ENCODE data around the gene ZFP3. TPM values are rescaled to one million over a fixed set of nuclear protein-coding genes. Genes with fewer than 3 reads are reported as not detected.
A peak's percentile ranks its signal among the peaks of the same experiment; 100 is the strongest.
"Not testable (repeated sequence)": the region's sequence is repeated elsewhere in the genome, so short reads cannot be mapped to it uniquely, and the experiment has no call there.

Gene ZFP3
- total RNA-seq, 4 donors from 2014 or later: 7.4 to 13.7 (median 11.0) TPM

DNA sequence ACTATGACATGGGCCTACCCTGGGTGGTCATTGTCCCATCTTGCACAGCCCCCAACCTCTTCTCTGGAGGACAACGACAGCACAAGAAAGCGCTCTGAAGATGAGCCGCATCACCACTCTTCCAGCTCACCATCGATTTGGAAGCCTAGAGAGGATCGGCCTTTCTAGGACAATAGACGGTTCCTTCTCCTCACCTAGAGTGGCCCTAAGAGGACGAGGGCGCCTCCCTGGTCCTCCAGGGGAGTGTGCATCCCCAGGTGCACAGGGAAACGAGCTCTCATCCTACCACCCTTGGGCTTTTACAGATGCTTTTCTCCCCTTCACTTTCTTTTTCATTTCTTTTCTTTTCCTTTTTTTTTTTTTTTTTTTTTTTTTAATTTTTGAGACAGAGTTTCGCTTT is 22.7 kb upstream of the ZFP3 start:
- no peak for TF ChIP-seq POLR2A (IDR thresholded peaks at IDR 0.05)
- TF ChIP-seq, protein P1, sequence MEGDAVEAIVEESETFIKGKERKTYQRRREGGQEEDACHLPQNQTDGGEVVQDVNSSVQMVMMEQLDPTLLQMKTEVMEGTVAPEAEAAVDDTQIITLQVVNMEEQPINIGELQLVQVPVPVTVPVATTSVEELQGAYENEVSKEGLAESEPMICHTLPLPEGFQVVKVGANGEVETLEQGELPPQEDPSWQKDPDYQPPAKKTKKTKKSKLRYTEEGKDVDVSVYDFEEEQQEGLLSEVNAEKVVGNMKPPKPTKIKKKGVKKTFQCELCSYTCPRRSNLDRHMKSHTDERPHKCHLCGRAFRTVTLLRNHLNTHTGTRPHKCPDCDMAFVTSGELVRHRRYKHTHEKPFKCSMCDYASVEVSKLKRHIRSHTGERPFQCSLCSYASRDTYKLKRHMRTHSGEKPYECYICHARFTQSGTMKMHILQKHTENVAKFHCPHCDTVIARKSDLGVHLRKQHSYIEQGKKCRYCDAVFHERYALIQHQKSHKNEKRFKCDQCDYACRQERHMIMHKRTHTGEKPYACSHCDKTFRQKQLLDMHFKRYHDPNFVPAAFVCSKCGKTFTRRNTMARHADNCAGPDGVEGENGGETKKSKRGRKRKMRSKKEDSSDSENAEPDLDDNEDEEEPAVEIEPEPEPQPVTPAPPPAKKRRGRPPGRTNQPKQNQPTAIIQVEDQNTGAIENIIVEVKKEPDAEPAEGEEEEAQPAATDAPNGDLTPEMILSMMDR (IDR thresholded peaks at IDR 0.05): no peak
- no peaks in the 10 kb centered on the region for H3K4me1 ChIP-seq
- H3K4me3 ChIP-seq: no peak overlapping the region
- no peaks in the 10 kb centered on the region for H3K9me3 ChIP-seq
- no peak overlapping the region for H3K27ac ChIP-seq
- H3K36me3 ChIP-seq: no peaks in the 10 kb centered on the region
- no peak for DNase-seq
- H3K27me3 ChIP-seq: no peaks in the 10 kb centered on the region

DNA sequence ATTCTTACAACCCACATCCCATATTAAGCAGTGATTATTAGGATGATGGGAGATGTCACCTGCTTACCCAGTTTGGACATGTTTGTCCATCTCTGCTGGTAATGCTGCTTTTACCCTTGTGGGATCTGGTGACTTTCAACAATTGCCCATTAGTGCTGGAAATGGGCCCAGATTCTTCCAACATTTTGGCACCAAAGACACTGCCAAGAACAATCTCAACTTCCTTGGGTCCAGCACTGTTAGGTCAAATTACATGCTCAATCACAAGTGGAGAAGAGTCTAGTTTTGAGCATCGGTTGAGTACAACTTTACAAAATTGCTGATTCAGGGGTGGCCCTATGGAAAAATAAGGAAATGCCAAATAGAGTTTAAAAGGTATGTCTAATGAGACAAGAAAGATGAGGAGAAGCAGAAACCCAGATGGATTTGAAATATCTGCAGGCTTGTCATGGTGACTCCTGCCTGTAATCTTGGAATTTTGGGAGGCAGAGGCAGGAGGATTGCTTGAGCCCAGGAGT is 13.0 kb upstream of the ZFP3 start:
- Histone ChIP-seq H3K27ac (no peak overlapping the region), H3K4me3 (no peak overlapping the region), H3K9me3 (no peaks in the 10 kb centered on the region), H3K27me3 (no peaks in the 10 kb centered on the region), H3K36me3 (no peaks in the 10 kb centered on the region), H3K4me1 (no peaks in the 10 kb centered on the region)
- TF ChIP-seq POLR2A (IDR thresholded peaks at IDR 0.05): no peak
- TF ChIP-seq, protein P1 (IDR thresholded peaks at IDR 0.05): no peak
- DNase-seq: no peak

DNA sequence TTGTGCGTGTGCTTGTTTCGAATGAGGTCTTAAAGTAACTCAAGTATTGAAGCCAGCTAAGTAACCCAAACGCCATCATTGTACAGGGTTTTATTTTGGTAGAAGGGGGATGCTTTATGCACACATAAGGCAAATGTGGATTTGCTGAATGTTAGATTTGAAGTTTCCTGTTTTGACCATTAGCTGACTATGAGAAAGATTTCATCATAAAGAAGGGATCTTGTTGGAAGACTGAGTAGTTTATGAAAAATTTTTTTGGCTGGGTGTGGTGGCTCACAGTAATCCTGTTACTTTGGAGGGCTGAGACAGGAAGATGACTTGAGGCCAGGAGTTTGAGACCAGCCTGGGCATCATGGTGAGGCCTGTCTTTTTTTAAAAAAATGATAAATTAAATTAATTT is 10.0 kb upstream of the ZFP3 start:
- no peak for DNase-seq
- H3K27me3 ChIP-seq: no peaks in the 10 kb centered on the region
- no peaks in the 10 kb centered on the region for H3K36me3 ChIP-seq
- no peaks in the 10 kb centered on the region for H3K4me1 ChIP-seq
- no peak overlapping the region for H3K27ac ChIP-seq
- no peak overlapping the region for H3K4me3 ChIP-seq
- no peaks in the 10 kb centered on the region for H3K9me3 ChIP-seq
- no peak for TF ChIP-seq POLR2A (IDR thresholded peaks at IDR 0.05)
- TF ChIP-seq, protein P1 (IDR thresholded peaks at IDR 0.05): no peak

DNA sequence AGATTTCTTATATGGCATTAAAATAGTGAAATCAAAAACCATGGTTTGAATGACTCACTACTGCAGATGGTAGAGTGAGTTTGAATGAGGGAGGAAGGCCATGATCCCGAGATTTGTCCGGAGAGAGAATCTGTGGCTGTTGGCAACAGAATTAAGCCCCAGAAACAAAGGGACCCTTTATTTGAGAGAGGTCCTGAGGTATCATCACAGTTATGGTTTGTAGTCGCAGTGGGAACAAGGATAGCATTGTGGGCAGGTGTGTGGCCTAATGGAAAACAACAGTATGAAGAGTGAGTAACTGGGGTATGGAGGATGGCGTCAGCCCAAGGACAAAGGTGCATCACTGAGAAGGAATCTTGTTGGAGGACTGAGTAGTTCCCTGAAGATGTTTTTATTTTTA is 8.5 kb upstream of the ZFP3 start:
- no peaks in the 10 kb centered on the region for H3K36me3 ChIP-seq
- H3K9me3 ChIP-seq: no peaks in the 10 kb centered on the region
- no peaks in the 10 kb centered on the region for H3K4me1 ChIP-seq
- H3K27ac ChIP-seq: no peak overlapping the region
- no peaks in the 10 kb centered on the region for H3K27me3 ChIP-seq
- no peak for DNase-seq
- TF ChIP-seq, protein P1 (IDR thresholded peaks at IDR 0.05): no peak
- no peak for TF ChIP-seq POLR2A (IDR thresholded peaks at IDR 0.05)
- no peak overlapping the region for H3K4me3 ChIP-seq

DNA sequence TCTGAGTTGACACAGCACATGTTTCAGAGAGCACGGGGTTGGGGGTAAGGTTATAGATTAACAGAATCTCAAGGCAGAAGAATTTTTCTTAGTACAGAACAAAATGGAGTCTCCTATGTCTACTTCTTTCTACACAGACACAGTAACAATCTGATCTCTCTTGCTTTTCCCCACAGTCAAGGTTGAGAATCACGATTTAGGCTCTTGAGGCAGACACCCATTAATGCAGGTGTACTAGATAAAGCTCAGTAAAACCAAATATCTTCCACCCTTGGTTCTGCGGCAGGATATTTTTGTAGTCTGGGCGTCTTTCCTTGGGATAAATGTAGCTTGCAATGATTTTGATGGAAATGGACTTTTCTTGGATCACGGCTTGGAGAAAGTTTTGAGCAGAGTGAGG is 2.8 kb upstream of the ZFP3 start:
- H3K27me3 ChIP-seq: not testable (repeated sequence)

DNA sequence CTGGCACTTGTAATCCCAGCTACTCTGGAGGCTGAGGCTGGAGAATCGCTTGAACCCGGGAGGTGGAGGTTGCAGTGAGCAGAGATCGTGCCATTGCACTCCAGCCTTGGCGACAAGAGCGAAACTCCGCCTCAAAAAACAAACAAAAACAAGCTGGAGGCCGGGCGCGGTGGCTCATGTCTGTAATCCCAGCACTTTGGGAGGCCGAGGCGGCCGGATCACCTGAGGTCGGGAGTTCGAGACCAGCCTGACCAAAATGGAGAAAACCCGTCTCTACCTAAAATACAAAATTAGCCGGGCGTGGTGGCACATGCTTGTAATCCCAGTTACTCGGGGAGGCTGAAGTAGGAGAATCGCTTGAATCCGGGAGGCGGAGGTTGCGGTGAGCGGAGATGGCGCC is 992 bp upstream of the ZFP3 start:
- not testable (repeated sequence) for H3K27me3 ChIP-seq, DNase-seq, H3K36me3 ChIP-seq, H3K9me3 ChIP-seq, H3K4me1 ChIP-seq
- H3K27ac ChIP-seq: peak overlapping the region in 1 of 4 donors; percentile 91
- H3K4me3 ChIP-seq: peak overlapping the region; percentile 46 to 84 (median 71)

More for the DNA sequence above, 2.8 kb upstream of the ZFP3 start:
- not testable (repeated sequence) for H3K4me3 ChIP-seq, H3K4me1 ChIP-seq, DNase-seq, H3K9me3 ChIP-seq, H3K36me3 ChIP-seq, H3K27ac ChIP-seq

DNA sequence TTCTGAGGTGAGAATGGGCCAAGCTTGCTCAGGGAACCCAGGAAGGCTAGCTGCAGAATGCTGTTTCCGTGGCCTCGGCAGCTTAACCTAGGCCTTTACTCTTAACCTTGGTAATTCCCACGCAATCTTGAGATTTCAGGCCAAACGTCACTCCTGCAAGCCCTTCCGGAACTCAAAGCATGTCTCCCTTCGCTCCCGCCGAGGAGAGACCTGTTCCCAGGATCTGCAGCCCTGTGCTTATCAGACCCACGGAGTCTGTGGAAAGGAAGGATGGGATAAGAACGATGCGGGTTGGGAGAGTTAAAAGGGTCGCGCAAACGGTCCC is 524 bp upstream of the ZFP3 start:
- H3K9me3 ChIP-seq: peaks cover 0 to under 1% (median 0%) of the 10 kb centered on the region in 4 donors
- peaks cover 0 to 10% (median 3%) of the 10 kb centered on the region in 4 donors for H3K4me1 ChIP-seq
- peaks cover 0 to 6% (median 0%) of the 10 kb centered on the region in 3 donors for H3K36me3 ChIP-seq
- TF ChIP-seq POLR2A (IDR thresholded peaks at IDR 0.05): no peak
- TF ChIP-seq, protein P1 (IDR thresholded peaks at IDR 0.05): no peak
- H3K4me3 ChIP-seq: peak overlapping the region; percentile 46 to 84 (median 71)
- H3K27me3 ChIP-seq: no peaks in the 10 kb centered on the region
- peak overlapping the region; percentile 47 to 91 (median 79) for H3K27ac ChIP-seq
- no peak for DNase-seq
